Superior temporal gyrus (tissue), 1 donor: ENCODE data around the gene FANCL.
"Not testable (repeated sequence)": the region's sequence is repeated elsewhere in the genome, so short reads cannot be mapped to it uniquely, and the experiment has no call there.

Experiments used
- DNase-seq: peaks from one replicate; pipeline ENCODE4 v3.0.0-alpha.2; 2016; ENCODE audit errors: extremely low spot score

FANCL gene

GRCh38 chr2:58145769-58146168 is 95.4 kb downstream of the FANCL start:
- not testable (repeated sequence) for DNase-seq

- no peak for DNase-seq
Measured at GRCh38 chr2:58140508-58141072, 100.5 kb downstream of the FANCL start.

DNA sequence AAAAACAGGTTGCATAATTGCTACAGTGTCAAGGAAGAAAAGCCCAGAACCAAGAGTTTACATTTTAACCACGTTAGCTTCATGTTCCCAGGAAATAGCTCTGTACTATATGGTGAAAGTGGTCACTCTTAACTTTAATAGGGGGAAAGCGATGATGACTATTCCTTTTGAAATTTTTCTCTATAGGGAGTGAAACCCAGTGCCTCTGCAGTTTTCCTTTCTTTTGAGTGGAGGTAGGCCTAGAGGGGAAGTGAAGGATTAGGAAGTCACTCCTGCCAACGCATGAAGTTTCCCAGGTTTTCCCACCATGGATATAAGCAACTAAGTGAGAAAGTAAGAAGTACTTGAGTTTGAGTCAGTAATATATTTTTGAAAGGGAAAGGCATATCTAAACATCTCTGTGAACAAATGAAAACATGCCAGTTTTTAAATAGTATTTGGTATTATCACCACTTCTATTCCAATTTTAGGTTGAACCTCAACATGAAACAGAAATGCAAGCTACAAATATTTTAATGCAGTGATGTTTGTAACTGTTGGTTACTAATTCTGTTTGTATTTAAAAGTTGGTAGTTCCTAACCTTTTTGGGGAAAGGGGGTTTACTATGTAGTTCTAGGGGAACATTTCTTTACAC is 102.6 kb downstream of the FANCL start:
- peak; percentile 46 for DNase-seq

DNA sequence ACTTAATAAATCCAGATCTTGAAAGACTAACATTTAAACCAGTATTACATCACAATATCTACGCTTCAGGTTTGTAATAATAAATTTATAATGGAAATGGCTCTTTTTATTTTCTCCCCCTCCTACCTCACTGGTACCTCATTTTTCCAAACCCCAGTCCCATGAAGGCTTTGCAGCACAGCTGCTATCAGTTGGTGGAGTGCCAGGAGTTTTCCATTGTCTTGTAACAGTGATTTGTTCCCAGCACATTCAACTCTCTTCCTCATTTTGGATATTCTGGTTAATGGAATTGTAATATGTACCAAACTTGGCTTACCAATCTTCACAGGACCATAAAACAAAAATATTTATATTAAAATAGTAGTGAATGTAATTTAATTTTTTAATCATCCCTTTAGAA is 103.3 kb downstream of the FANCL start:
- DNase-seq, result peak; percentile 84

GRCh38 chr2:58137221-58137620 is 103.9 kb downstream of the FANCL start:
- DNase-seq, result peak; percentile 76

GRCh38 chr2:58135861-58136260 is 105.3 kb downstream of the FANCL start:
- DNase-seq, result peak; percentile 46

DNA sequence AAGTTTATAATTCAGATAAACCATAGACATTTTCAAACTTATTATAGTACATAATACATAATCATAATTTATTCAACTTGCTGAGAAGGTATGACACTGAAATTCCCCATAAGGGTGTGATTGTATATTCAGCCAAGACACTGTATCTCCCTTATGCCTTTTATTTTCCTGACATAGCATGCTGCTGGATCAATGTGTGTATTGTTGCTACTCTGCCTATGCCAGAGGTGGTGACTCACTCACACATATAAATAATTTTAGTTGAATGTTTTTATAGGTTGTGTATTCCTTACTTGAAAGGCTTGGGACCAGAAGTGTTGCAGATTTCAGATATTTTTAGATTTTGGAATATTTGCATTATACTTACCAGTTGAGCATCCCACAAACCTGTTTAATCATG is 107.7 kb downstream of the FANCL start:
- DNase-seq, result no peak

DNA sequence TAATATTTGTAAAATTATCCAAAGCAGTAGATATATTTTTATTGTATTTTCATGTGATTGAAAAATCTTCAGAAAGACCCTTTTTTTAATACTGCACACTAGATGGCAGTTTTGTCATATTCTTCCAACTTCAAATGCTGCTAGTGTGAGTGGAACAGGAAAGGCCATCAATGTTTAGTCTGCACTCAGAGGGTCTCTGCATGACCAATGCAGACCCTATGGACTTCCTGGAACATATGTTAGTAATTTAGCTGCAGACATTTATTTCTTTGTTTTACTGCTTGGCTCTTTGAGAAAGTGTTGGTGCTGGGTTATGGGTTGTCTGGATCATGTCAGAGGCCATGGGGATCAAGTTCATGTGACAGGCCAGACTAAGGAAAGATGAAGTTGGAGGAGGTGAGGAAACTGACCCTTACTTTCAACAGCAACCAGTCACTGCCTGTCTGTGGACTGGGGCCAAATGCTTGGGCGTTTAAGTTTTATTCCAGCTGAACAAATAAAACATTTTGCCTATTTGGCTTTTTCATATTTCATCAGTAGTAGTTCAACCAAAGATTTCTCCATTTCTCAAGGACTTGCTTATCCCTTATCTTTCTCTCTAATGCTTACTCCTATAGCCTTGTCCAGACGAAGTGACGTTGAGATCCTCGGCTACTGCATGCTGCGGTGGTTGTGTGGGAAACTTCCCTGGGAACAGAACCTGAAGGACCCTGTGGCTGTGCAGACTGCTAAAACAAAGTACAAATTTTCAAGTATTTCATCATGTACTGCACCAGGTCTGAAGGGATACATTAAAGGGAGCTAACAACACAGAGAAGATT is 109.7 kb downstream of the FANCL start:
- peak; percentile 81 for DNase-seq

- DNase-seq, result no peak
Measured at GRCh38 chr2:58130238-58130637, 110.9 kb downstream of the FANCL start.

GRCh38 chr2:58127111-58127510 is 114.0 kb downstream of the FANCL start:
- DNase-seq, result no peak

DNA sequence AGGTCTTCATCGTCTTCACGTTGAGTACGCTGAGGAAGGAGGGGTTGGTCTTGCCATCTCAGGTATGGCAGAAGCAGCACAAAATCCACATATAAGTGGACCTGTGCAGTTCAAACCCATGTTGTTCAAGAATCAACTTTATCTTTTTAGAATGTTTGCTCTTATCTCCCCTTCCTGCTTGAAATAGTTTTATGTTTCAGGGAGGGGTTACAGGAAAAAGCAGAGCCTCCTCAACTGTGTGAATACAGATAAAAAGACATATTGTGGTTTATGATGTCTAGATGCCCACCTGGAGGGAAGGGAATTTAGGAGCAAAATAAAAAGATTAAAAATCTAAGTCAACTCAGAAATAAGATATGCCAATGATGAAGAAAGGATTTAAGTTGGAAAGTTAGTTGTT is 118.6 kb downstream of the FANCL start:
- no peak for DNase-seq

- no peak for DNase-seq
Measured at GRCh38 chr2:58122040-58122439, 119.1 kb downstream of the FANCL start.

DNA sequence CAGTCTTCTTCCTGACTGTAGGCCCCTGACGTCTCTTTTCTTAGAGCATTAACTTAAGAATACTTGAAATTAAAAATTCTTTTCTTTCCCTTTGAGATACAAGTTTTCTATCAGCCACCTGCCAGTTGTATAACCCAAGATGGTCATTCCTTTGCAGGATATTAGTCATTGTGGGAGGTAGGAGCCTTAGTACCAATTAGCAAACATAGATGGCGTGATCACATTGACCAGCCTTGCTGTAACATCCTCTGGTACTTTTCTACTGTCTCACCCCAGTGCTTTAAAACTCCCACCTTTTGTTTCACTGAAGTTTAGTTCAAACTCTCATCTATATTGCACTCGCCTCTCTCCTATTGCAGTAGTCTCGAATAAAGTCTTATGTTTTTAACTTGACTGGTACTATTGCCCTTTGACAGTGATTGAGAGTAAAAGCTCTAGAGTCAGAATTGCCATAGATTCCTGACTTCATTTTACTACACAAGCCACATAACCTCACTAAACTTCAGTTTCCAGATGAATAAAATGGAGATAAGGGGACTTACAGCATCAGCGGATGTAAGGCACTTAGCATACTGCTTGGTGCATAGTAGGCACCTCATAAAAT is 120.4 kb downstream of the FANCL start:
- no peak for DNase-seq

DNA sequence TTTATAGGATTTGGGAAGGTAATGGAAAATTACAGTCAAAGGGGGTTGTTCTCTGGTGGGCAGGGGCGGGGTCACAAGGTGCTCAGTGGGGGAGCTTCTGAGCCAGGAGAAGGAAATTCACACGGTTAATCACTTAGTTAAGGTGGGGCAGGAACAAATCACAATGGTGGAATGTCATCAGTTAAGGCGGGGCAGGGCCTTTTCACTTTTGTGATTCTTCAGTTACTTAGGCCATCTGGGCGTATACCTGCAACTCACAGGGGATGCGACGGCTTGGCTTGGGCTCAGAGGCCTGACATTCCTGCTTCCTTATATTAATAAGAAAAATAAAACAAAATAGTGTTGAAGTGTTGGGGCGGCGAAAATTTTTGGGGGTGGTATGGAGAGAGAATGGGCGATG is 127.6 kb downstream of the FANCL start:
- DNase-seq, result not testable (repeated sequence)

- DNase-seq, result no peak
Measured at GRCh38 chr2:58110765-58111164, 130.4 kb downstream of the FANCL start.

- DNase-seq, result no peak
Measured at GRCh38 chr2:58109481-58109880, 131.6 kb downstream of the FANCL start.
